Measurements from ENCODE around the gene RXRA.

RXRA gene

GRCh38 chr9:134454476-134454857, 128.2 kb downstream of the RXRA start:
- no peak for TF ChIP-seq CTCF (IDR thresholded peaks at IDR 0.05; ENCODE audit: low read depth, low read length, missing control alignments)
- DNase-seq (ENCODE audit: low read depth) = no peak
- in situ Hi-C loops (cut with HindIII; ENCODE audit: low sequenced_read_pairs) = loop anchor here (10.0 kb wide), 1 partner anchor 320 kb away; no protein-coding TSS in a partner anchor
- H3K4me3 ChIP-seq (ENCODE audit: low read depth, low read length) = no peak overlapping the region

- TF ChIP-seq CTCF (IDR thresholded peaks at IDR 0.05; ENCODE audit: low read depth, low read length, missing control alignments) = no peak
- H3K4me3 ChIP-seq (ENCODE audit: low read depth, low read length) = no peak overlapping the region
- DNase-seq (ENCODE audit: low read depth) = no peak
- in situ Hi-C loops (cut with HindIII; ENCODE audit: low sequenced_read_pairs) = loop anchor here (10.0 kb wide), 1 partner anchor 320 kb away; no protein-coding TSS in a partner anchor
These were observed 128.8 kb downstream of the RXRA start for GRCh38 chr9:134455021-134455471.

GRCh38 chr9:134455537-134455933, 129.3 kb downstream of the RXRA start:
- H3K4me3 ChIP-seq (ENCODE audit: low read depth, low read length) = no peak overlapping the region
- in situ Hi-C loops (cut with HindIII; ENCODE audit: low sequenced_read_pairs) = loop anchor here (10.0 kb wide), 1 partner anchor 319 kb away; no protein-coding TSS in a partner anchor
- TF ChIP-seq CTCF (IDR thresholded peaks at IDR 0.05; ENCODE audit: low read depth, low read length, missing control alignments) = no peak
- DNase-seq (ENCODE audit: low read depth) = no peak

- in situ Hi-C loops (cut with HindIII; ENCODE audit: low sequenced_read_pairs) = loop anchor here (10.0 kb wide), 1 partner anchor 319 kb away; no protein-coding TSS in a partner anchor
- peak; percentile 93 for DNase-seq (ENCODE audit: low read depth)
- TF ChIP-seq CTCF (IDR thresholded peaks at IDR 0.05; ENCODE audit: low read depth, low read length, missing control alignments) = peak; percentile 30
- no peak overlapping the region for H3K4me3 ChIP-seq (ENCODE audit: low read depth, low read length)
These were observed 129.9 kb downstream of the RXRA start for GRCh38 chr9:134455934-134456755.

GRCh38 chr9:134456756-134457305, 130.6 kb downstream of the RXRA start:
- TF ChIP-seq CTCF (IDR thresholded peaks at IDR 0.05; ENCODE audit: low read depth, low read length, missing control alignments) = no peak
- in situ Hi-C loops (cut with HindIII; ENCODE audit: low sequenced_read_pairs) = loop anchor here (10.0 kb wide), 1 partner anchor 318 kb away; no protein-coding TSS in a partner anchor
- no peak for DNase-seq (ENCODE audit: low read depth)
- H3K4me3 ChIP-seq (ENCODE audit: low read depth, low read length) = no peak overlapping the region

GRCh38 chr9:134457321-134458206, 131.3 kb downstream of the RXRA start:
- no peak for DNase-seq (ENCODE audit: low read depth)
- no peak overlapping the region for H3K4me3 ChIP-seq (ENCODE audit: low read depth, low read length)
- in situ Hi-C loops (cut with HindIII; ENCODE audit: low sequenced_read_pairs) = loop anchor here (10.0 kb wide), 1 partner anchor 317 kb away; no protein-coding TSS in a partner anchor
- no peak for TF ChIP-seq CTCF (IDR thresholded peaks at IDR 0.05; ENCODE audit: low read depth, low read length, missing control alignments)

Data from astrocyte of the cerebellum (primary cell).